IMR-90 (cell line): ENCODE data around the gene FEZ2. TPM values are rescaled to one million over a fixed set of nuclear protein-coding genes. Genes with fewer than 3 reads are reported as not detected.

ENCODE experiments used
- polyA plus RNA-seq, 3 experiments: library from polyadenylated mRNA; depleted of rRNA; stranded (reverse); fragments of >200 nt; gene quantifications; 2 replicates each; pipeline ENCODE4 v1.2.3, GENCODE V29; 2012; ENCODE audit warnings: low replicate concordance in 1 of 3
- total RNA-seq: library from RNA; depleted of rRNA; stranded (reverse); fragments of >200 nt; gene quantifications from 2 replicates; pipeline ENCODE4 v1.2.3, GENCODE V29; 2012; rRNA removed

The FEZ2 gene
- total and polyA plus RNA-seq, 2 of the 4 experiments (the other 2 are of a cell fraction) = 19.4 to 31.6 TPM

Other genes starting within 250 kb of the FEZ2 start
- gene CRIM1, start 242.4 kb downstream of the FEZ2 start, total RNA-seq = 436 and 490 TPM in 2 replicates
- 285 and 316 TPM in 2 replicates for gene CRIM1, start 242.4 kb downstream of the FEZ2 start, polyA plus RNA-seq (2012; rRNA removed)
- under 0.01 TPM in 1 of 2 replicates, not detected in the other for gene VIT, start 98.5 kb upstream of the FEZ2 start, total RNA-seq
- 0.07 TPM in 1 of 2 replicates, not detected in the other for gene VIT, start 98.5 kb upstream of the FEZ2 start, polyA plus RNA-seq (2012; rRNA removed)